ENCODE measurements around the gene GNG14.
"Not testable (repeated sequence)": the region's sequence is repeated elsewhere in the genome, so short reads cannot be mapped to it uniquely, and the experiment has no call there.

GNG14 gene

GRCh38 chr19:12687496-12688196, at the start of gene GNG14:
Gene GNG14, plus strand, starts transcription at chr19:12687998. Its CDS starts 51 bp downstream, at chr19:12688049.
- DNase-seq (ENCODE audit: low read depth in 2 of 2, low spot score in 1 of 2), result no peak

GRCh38 chr19:12638611-12639182, 49.1 kb upstream of the GNG14 start:
- no peak for DNase-seq (ENCODE audit: low read depth in 2 of 2, low spot score in 1 of 2)

- DNase-seq (ENCODE audit: low read depth in 2 of 2, low spot score in 1 of 2), result peak; percentile 64 to 75
These were observed 47.7 kb upstream of the GNG14 start for GRCh38 chr19:12639901-12640613.

- no peak for DNase-seq (ENCODE audit: low read depth in 2 of 2, low spot score in 1 of 2)
These were observed 46.3 kb upstream of the GNG14 start for GRCh38 chr19:12641456-12641855.

DNA sequence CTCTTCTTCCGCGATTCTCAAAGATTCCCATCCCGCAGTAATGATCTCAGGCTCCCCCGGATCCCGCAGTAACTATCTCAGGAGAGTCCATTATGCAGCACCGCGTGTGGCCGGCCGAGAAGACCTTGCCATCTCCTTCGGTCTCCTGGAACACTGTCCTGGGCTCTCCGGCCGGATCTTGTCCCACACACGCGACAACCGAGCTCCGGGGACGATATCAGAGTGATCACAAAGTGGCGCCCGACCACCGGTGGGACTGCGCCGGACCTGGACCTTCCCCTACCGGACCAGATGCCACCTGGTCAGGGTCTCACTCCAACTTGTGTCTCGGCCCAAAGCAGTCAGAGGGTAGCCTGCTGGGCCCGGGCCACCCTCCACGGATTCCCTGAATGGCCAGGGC, 45.3 kb upstream of the GNG14 start:
- no peak for DNase-seq (ENCODE audit: low read depth in 2 of 2, low spot score in 1 of 2)

DNA sequence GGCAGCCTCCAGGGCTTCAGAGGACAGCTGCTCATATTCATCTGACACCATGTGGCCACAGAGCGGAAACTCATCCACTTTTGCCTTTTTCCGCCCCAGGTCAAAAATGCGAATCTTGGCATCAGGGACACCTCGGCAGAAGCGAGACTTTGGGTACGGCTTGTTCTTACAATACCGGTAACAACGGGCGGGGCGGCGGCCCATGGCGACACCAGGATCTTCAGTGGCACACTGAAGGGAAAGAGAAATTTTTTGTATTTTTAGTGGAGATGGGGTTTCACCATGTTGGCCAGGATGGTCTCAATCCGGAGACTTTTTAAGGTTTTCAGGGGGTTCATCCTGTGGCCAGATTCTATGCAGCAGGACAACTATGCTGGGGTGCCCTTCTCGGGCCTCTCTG, 44.1 kb upstream of the GNG14 start:
- DNase-seq (ENCODE audit: low read depth in 2 of 2, low spot score in 1 of 2), result not testable (repeated sequence)

DNA sequence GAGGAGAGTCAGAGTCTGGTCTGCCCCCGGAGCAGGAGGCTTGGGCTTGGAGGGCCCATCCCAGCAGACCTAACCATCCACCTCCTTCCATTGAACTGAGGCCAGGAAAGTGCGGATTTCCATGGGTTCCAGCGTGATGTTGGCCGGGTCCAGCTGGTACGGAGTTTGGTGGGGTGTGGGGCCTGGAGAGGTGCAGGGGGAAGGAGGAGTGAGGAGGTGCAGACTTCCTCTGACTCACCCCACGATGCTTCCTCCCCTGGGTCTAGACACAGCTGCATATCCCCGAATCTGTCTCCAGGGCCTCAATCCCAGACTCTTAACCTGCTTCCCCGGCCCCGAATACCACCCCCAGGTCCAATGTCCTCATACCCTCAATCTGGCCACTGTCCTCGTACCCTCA, 41.2 kb upstream of the GNG14 start:
- no peak for DNase-seq (ENCODE audit: low read depth in 2 of 2, low spot score in 1 of 2)

DNA sequence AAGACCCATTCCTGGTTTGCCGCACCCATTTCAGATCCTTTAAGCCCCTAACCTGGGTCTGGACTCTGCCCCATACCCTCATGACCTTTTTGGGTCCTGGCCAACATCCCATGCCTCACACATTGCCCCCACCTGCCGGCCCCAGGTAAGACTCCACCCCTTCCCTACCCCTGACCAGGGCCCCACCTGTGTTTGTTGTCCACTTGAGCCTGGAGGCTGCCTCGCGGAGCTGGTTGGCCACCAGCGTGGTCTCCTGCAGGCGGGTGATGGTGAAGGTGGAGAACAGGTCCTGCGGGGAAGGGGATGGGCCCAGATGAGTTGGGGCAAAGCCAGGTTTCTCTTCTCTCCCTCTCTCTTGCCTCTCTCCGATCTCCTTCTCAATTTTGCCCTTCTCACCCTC, 40.8 kb upstream of the GNG14 start:
- DNase-seq (ENCODE audit: low read depth in 2 of 2, low spot score in 1 of 2), result no peak

- DNase-seq (ENCODE audit: low read depth in 2 of 2, low spot score in 1 of 2), result no peak
These were observed 40.2 kb upstream of the GNG14 start for GRCh38 chr19:12647490-12648071.

GRCh38 chr19:12648088-12648487, 39.7 kb upstream of the GNG14 start:
- DNase-seq (ENCODE audit: low read depth in 2 of 2, low spot score in 1 of 2), result no peak

DNA sequence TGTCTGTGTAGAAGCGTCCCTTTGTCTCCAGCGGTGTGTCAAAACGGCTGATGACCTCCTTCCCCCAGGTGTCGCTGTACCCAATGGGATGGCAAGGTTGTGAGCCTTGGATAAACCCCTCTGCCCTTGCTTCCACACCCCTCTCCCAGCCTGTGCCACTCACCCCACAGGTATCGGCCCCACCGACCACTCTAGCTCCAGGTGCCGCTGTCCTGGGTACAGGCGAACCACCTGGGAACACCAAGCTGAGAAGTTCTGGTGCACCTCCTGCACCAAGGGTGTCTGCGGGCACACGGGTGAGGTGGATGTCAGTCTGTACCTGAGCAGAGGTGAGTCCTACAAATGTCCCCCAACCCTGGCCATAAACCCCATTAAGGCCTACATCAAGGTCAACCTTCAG, 37.9 kb upstream of the GNG14 start:
- no peak for DNase-seq (ENCODE audit: low read depth in 2 of 2, low spot score in 1 of 2)

DNA sequence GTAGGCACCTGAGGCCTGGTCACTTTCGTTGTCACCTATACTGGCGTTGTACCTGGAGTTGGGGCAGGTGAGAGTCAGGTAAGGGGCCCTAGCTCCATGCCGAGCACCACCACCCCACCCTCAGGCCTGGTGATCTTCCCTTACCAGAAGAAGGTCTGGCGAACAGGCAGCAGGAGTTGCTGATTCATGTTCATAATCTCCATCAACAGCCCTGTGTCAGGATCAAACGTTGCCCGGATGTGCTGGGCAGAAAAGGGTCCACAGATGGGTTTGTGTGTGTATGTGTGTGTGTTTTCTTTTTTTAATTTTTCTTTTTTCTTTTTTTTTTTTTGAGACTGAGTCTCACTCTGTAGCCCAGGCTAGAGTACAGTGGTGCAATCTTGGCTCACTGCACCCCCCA, 35.6 kb upstream of the GNG14 start:
- no peak for DNase-seq (ENCODE audit: low read depth in 2 of 2, low spot score in 1 of 2)

GRCh38 chr19:12655546-12655945, 32.3 kb upstream of the GNG14 start:
- DNase-seq (ENCODE audit: low read depth in 2 of 2, low spot score in 1 of 2), result no peak

- no peak for DNase-seq (ENCODE audit: low read depth in 2 of 2, low spot score in 1 of 2)
These were observed 30.8 kb upstream of the GNG14 start for GRCh38 chr19:12656899-12657571.

GRCh38 chr19:12657966-12658365, 29.8 kb upstream of the GNG14 start:
- no peak for DNase-seq (ENCODE audit: low read depth in 2 of 2, low spot score in 1 of 2)

- DNase-seq (ENCODE audit: low read depth in 2 of 2, low spot score in 1 of 2), result no peak
These were observed 26.8 kb upstream of the GNG14 start for GRCh38 chr19:12660980-12661379.

- no peak for DNase-seq (ENCODE audit: low read depth in 2 of 2, low spot score in 1 of 2)
These were observed 23.2 kb upstream of the GNG14 start for GRCh38 chr19:12664406-12665280.

DNA sequence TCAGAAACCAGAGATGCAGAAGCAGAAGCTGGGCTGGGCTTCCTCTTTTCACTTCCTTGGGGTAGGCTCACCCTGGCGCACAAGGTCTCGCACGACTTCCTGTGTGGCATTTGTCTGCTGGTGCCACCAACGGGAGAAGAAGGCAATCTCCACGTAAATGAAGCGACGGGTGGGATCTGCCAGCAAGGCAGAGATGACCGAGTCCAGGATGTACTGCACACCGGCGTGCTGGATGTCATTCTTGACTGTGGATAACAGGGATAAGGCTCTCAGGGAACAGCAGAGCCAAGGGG, 22.6 kb upstream of the GNG14 start:
- DNase-seq (ENCODE audit: low read depth in 2 of 2, low spot score in 1 of 2), result no peak

DNA sequence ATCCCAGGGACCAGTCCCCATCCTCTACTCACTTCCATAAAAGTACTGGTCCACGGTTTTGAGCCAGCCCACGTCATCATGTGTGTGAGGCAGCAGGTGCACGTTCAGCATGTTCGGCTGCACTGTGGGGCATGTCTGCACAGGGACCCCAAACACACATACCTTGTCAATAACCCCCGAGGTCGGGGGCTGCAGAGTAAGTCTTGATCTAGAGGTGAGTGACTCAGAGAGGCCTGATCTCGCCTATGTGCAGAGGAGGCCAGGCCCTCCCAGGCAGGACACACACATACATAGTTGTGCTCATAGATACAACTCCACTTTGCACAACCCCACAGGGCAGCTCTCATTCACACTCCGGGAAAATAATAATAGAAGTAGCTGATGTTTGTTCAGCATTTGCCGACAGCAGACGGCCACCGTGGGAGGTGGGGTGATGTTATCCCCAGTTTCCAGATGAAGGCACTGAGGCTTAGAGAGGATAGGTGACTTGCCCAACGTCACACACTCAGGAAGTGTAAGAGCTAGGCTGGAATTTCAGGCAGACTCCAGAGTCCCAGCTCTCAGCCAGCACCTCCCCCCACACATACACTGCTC, 22.0 kb upstream of the GNG14 start:
- no peak for DNase-seq (ENCODE audit: low read depth in 2 of 2, low spot score in 1 of 2)

- DNase-seq (ENCODE audit: low read depth in 2 of 2, low spot score in 1 of 2), result peak; percentile 38 to 71
These were observed 21.3 kb upstream of the GNG14 start, which contains the start of the genes MAN2B1 and WDR83 for GRCh38 chr19:12666265-12667048. Gene MAN2B1, minus strand, starts transcription at chr19:12666742. Its CDS starts 41 bp downstream, at chr19:12666701. Gene WDR83, plus strand, starts transcription at chr19:12666807. Its CDS starts 2,984 bp downstream, at chr19:12669791.
